GM19328 (cell line): ENCODE results near the gene RASGEF1C.

Source experiments
- ATAC-seq: cut with Tn5 transposase; IDR thresholded peaks from one replicate; pipeline ENCODE4 v1.9.1; 2021; ENCODE audit warnings: mild to moderate bottlenecking, moderate library complexity; ENCODE audit not compliant: unreplicated experiment

The RASGEF1C gene

DNA sequence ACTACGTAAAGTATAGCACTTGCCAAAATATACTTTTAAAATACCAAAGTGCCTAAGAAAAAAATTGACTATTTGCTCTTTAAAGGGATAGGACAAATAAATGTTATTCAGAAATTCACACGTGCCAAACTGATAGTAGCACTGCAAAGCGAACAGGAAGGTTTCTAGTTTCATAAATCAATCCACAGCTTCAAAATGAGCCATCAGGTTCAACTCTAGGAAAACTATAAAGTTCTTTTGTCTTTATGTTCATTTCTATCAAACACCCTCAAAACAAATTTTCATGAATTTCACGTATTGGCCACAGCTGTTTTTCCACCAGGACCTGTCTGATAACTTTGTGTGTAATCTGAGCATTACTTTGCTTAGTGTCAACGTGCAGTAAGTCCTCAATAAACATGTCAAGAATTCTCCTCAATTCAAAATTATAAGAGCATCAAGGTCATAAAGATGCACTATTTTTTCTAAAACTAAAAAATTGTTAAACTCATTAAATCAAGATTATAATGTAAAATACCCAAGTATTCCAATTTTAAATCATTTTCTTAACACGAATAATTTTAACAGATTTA is 140.4 kb downstream of the RASGEF1C start:
- no peak for ATAC-seq

DNA sequence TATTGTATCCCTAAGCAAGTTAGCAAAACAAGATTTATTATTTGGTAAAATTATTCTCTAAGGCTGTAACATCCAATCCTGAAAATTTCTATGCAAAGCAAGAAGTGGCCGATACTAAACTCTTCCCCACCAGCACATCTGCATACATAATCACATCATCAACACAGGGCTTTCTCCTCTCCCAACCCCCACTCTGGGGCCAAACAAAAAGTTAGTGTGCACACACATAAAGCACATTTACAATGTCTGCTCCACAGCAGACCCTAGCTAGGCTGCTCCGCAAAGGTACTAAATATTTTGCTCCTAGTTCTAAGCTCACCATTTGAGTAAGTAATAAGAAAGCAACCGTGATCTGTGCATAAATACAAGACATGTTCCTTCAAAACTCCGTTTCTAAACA is 141.0 kb downstream of the RASGEF1C start:
- ATAC-seq, result no peak

DNA sequence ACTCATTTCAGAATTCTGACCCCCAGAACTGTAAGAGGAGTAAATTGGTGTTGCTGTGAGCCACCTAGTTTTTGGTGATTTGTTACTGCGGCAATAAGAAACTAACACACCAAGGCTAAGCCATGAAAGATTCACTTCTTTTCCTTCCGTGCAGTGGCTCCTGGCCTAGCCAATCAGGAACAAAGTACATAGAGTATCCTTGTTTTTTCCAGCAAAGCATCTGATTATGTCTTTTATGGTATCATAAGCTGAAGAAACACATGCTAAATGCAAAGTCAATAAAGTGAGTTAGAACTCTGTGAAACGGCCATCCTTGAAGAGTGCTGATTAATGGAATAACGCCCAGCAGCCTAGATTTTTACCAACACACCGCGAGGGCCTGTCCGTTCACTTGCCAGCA is 148.8 kb downstream of the RASGEF1C start:
- ATAC-seq, result no peak

DNA sequence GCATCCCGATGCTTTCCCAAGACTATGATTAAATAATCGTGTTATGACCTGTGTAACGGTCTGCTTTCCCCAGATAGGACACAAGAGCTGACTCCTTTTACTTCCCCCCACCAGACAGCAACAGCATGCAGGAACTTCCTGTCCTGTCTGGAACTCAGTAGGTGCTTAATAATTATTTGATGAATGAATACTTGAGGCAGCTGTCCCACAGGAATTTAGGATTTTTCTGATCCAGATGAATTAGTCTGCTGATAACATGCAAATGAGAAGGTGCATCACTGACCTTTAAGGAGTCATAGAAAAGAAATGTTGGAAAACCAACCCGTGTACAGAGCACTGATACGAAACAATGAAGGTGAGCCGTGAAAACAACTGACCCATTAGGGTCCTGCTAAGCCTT is 149.7 kb downstream of the RASGEF1C start:
- ATAC-seq, result no peak

DNA sequence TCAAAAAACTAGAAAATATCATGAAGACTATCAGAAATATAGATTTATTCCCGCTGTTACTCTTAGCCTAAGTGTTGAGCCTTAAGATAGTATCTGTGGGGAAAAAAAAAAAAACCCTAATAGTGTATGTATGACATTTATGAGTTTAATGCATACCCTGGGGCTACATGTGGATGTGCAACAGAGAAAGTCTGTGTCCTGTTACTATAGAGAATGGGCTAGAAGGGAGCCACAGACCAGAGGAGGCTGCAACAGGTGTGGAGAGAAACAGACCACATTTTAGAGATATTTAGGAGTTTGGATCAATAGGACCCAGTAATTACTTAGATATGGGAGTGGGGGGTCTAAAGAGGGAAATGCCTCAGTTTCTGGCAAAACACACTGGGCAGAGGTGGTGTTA is 152.9 kb downstream of the RASGEF1C start:
- ATAC-seq, result no peak

DNA sequence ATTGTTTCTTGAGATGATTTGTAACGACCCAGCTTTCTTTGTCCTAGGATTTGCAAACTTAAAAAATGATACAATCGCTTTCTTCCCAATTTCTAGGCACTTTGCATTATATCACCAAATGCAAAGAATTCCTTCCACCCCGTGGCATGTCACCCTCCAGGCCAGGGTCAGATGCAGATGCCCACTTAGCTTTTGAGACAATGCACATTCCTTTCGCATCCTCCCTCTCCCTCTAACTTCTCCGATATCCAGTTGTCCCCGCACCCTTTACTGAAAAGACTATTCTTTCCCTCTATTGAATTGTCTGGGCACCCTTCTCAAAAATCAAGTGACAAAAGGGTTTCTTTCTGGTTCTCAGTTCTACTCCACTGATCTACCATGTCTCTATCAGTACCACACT is 154.8 kb downstream of the RASGEF1C start:
- no peak for ATAC-seq

DNA sequence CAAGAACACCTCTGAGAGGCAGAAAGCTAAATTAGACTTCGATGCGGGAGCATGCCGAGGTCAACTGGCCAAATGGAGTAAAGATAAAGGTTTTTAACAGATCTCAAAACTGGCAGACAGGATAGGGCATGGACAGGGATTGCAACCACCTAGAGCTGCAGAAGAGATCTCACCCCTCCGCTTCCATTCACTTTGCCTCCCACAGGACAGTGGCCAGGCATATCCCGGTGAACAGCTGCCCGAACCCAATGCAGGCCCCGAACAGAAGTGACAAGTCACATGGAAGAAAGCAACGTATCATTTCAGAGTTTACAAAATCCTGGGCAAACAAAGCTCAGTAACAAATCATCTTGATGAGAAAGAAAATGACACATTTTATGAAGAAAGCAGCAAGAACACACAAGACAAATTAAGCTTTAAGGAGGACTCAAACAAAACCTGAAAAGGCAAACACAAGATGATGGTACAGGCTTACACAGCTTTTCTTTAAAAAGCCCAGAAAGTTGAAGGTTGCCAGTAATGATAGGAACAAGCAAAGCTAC is 155.9 kb downstream of the RASGEF1C start:
- no peak for ATAC-seq

DNA sequence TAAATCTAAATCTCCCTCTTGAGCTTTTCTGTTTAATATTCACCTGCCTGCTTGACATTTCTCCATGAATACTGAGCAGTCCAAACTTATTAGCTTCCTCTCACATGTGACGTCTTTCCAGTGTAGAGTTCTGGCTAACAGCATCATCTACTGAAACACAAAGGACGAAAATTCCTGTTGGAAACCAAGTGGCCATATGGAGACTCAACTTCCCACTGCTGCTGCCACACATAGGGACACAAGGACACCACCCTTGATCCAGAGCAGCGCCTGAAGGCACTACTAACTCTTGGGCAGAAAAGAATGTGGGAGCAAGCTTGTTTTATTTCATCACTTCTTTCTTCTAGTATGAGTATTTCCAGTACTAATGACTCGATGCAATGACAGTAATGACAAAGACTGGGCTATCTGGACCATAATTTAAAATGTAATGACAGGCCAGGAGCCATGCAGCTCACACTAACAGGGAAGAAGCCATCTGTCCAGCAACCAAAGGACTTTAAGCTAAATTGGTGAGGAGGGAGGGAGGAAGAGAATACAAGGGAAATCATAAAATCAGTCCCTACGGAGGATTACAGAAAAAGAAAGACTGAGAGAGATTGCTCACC is 156.7 kb downstream of the RASGEF1C start:
- no peak for ATAC-seq
